ENCODE measurements around the gene CHD6.

Gene CHD6

DNA sequence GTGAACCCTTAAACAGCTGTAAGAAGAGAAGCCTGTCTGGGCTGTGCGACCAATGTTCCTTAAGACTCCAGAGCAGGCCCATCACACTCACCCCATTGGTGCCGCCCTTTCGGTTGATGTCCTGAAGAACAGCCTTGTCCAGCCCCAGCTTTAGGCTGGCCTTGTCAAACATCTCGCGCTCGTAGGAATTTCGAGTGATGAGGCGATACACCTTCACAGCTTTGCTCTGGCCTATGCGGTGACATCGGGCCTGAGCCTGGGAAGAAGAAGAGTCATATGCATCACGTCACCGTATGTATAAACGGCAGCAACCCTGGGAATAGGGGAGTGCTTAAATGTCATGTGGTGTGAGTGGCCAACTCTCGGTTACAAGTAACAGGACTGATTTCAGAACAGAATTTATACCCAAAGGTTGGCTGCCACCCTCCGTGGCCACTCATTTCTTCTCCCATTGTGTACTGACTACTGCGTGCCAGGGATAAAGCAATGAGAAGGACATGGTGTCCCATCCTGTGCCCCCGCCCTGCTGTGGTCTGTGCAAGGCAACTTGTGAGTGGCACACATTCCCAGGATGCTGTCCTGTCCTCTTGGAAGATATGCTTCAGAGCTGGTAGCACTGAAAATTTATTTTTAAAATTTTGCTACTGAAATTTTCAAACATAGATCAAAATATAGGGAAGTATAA lies 160.9 kb downstream of the CHD6 start:
- no peak for DNase-seq

GRCh38 chr20:41456351-41456750 lies 161.8 kb downstream of the CHD6 start:
- DNase-seq = no peak

GRCh38 chr20:41454250-41454649 lies 163.9 kb downstream of the CHD6 start:
- no peak for DNase-seq

DNA sequence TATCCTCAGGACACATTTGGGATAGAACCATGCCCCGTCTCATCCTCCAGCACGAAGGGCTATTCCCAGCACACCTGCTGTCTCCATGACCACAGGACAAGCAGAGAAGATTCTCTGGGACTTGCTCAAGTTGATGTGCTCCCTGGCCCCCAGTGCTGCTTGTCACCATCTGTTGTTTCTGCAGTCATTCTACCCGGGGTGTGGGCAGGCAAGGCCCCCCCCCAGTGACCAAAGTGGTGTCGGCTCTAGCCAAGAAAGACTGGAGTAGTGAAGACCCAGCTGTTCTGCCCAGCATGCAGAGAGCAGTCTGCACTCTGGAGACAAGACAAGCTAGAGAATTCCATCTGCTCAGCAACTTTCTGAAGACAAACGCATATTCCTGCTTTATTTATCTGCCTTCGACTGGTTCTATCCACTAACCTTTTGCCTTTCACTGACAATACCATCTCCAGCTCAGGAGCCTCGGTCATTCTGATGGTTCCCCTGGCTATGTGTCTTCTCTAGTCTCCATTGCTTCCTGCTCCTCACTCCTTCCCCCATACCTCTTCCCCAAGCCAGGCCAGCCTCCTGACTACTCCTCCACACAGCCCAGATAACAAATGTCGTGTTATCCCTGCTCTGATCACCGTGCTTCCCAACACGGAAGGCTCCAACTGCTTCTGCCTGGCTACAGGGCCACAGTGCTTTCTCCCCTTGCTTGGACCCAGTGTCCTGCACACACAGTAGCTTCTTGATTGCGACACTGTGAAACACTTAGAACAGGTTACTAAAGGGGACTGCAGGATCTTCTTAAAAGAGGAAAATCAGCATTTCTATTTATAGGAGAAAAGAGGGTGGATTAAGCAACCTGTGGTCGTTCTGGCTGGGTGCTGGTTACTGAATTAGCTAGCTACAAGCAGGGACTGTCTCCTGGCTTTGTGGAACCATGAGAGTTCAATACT lies 164.9 kb downstream of the CHD6 start:
- no peak for DNase-seq

DNA sequence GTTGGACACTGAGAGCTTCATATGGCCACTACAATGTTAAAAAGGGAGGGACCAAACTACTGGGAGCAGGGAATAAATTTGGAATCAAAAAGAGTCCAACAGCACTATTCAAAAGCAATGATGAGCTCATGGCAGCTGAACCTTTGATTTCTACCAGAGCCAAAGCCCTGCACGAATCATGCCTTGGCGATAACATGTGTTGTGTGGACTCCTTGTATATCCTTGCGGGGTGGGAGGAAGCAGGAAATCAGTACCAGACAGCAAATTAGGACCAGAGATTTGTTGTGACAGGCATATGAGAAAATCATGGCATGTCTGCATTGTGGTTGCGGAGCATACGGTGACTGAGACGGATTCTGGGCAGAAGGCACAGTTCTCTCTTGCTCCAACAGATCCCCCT lies 166.0 kb downstream of the CHD6 start:
- no peak for DNase-seq

DNA sequence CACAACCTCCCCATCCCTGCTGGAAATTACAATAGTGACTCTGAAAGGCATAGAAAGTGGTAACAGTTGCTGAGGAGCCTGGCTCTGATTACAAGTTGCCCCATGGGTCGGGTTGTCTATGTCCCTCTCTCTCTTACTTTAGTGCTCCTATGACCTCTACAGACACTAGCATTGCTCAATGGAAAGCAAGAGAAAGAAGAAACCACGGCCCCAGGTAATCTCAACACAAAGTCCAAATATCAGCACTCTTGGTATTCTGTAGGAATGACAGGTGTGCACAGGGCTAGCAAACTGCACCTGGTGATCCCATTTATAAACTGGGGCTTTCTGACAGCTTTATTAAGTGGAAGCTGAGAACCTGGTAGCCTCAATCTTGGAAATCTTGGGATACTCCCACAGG lies 171.2 kb downstream of the CHD6 start:
- no peak for DNase-seq

DNA sequence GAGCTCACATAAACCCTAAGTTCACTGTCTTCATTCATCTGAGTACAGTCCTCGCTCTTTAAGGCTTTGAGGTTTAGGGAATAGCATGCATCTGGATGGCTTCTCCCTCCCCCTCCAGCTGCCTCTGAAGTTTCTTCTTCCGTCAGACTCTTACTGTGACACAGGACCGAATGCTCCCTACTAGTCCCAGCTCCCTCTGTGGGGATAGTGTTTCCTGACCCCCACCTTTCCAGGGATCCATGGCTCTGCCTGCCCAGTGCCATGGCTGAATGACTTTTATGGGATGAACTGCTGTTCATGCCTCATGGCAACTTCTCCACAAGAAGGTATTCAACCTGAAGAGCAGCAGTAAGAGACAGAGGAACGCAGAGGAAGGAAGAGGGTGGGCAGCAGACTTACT lies 171.7 kb downstream of the CHD6 start:
- DNase-seq = no peak

DNA sequence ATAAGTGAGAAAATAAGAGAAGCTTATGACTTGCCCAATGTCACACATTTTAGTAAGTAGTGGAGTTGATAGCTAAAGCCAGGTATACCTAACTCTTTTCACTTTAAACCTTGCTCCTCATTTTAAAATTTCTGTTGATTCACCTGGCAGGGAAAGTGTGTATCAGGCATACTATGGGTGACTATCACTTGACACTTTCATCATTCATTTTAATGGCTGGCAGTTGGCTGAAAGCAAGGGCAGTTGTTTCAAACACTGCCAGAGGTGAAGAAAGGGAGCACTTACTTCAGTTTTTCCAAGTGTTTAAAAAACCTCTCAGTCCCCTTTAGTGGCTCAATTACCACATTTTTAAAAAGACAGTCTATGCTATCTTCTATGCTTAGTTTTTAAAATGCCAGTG lies 173.4 kb downstream of the CHD6 start:
- DNase-seq = no peak

- DNase-seq = no peak
These were observed 174.5 kb downstream of the CHD6 start for GRCh38 chr20:41443691-41444090.

DNA sequence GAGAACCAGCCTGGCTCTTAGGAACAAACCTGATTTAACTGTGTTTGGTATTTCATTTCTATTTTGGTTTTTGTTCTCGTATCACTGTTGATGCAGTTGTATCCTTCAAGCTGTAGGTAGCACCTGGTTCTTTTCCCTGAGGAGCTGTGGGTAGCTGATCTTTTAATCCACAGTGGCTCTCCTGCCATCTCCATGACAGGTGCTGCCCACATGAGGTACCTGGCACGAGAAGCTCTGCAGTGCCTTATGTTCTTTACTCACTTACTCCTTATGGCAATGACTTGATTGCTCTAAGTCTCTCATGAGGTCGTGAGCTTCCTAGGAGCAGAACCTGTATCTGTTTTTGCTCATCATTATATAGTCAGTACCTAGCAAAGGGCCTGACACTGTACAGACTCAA lies 177.3 kb downstream of the CHD6 start:
- DNase-seq = no peak

GRCh38 chr20:41437836-41438235 lies 180.3 kb downstream of the CHD6 start:
- DNase-seq = no peak

DNA sequence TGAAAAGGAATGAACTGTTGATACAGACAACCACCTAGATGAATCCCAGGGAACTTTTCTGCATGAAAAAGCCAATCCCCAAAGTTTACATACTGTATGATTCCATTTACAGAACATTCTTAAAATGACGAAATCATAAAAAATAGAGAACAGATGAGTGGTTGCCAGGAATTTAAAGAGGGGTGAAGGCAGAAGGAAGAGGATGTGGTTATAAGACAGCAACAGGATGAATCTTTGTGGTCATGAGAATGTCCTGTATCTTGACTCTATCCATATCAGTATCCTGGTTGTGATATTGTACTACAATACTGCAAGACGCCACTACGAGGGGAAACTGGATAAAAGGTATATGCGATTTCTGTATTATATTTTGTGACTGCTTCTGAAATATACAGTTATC lies 181.5 kb downstream of the CHD6 start:
- no peak for DNase-seq

- DNase-seq = no peak
These were observed 185.0 kb downstream of the CHD6 start for GRCh38 chr20:41433203-41433602.

DNA sequence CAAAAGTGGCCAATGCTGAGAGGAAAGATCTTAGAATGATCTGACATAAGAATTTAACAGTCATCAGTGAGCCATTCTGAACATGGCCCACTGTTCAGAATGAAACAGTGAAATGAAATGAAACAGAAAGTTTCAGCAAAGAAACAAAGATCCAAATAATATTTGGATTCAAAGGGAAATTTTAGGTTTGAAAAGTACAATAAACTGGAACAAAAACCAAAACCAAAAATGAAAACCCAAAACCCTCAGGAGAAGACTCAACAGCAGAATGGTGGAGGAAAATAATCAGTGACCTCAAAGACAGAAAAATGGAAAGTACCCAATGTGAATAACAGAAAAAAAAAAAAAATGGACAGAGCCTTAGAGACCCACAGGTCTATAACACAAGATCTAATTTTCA lies 185.4 kb downstream of the CHD6 start:
- DNase-seq = no peak

- peak; percentile 11 for DNase-seq
These were observed 189.9 kb downstream of the CHD6 start for GRCh38 chr20:41428285-41428684.

- DNase-seq = no peak
These were observed 190.3 kb downstream of the CHD6 start for GRCh38 chr20:41427833-41428232.

GRCh38 chr20:41426976-41427375 lies 191.2 kb downstream of the CHD6 start:
- DNase-seq = no peak

DNA sequence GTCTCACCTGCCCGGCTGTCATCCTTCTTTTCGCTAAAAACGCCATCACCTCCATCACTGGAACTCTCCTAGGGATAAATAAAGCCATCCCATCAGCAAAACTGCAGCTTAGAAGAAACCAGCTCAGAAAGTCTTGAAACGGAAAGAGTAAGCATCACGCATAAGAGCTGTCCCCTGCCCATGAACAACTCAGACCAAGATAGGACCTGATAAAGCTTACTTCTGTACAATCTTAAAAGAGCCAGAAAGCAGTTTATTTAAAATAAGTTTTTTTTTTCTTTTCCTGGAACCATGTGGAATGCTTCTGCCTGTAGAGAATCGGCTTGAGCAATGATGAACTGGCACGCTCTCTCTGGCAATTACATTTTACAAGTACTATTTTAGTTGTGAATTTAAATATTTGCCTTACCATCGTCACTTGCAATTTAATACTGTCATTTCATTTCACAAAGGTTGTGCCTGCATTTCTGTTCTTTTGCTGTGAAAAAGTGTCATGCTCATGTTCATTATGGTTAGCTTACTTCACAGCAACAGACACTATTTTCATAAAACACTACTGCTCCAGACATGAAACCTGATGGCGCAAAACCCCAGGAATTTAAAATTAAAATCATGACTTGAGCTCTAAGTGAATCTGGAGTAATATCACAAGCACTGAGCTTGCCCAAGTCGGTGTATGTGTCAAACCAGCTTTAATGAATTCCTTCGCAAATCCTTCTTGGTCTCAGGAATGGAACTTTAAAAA lies 191.9 kb downstream of the CHD6 start:
- DNase-seq = no peak

DNA sequence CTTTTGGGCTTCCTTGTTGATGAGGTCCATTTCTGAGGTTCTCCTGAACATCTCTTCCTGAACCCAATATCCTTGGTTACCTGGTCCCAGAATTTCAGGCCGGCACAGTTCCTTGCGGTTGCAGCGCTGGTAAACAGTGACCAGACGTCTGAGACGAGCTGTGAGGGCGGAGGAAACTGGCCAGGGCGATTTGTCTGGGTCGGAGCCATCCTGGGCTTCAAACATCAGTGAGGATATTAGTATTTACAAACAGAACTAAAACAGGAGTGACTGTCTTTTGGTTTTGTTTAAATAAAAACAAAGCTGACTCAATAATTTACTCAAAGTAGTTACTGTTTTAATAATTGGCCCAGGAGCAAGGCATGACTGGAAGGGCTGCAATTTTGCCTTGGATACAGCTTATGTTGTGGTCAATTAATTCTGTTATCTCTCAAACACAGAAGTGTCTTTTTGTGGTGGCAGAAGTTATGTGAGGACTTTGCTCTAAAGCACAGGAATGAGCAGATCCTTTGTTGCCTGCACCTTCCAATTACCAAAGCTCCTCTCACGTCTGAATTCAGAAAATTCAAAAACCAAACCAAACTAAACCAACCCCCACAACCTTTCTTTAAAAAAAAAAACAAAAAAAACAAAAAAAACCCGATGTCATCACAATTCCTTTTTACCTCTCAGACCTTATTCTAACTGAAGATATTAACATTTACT lies 192.8 kb downstream of the CHD6 start:
- DNase-seq = no peak

GRCh38 chr20:41424546-41424945 lies 193.6 kb downstream of the CHD6 start:
- no peak for DNase-seq

DNA sequence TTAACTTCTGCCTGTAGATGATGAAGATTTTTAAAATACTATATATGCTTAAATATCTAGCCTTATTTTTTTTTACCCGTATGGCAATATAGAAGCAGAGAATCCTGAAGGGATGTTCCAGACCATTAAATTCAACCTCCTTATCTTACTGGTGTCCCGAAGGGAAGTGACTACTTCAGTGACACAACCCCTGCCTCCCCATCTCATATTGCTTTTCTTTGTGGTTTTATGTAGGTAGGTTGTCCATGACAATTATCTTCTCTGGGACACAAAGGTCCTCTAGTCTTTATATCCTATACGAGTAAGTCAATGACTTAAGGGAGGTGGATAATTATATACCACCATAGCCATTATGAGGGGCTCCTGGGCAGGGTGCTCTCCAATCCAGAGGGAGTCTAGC lies 194.2 kb downstream of the CHD6 start:
- DNase-seq = no peak

- no peak for DNase-seq
These were observed 195.2 kb downstream of the CHD6 start for GRCh38 chr20:41422953-41423352.

DNA sequence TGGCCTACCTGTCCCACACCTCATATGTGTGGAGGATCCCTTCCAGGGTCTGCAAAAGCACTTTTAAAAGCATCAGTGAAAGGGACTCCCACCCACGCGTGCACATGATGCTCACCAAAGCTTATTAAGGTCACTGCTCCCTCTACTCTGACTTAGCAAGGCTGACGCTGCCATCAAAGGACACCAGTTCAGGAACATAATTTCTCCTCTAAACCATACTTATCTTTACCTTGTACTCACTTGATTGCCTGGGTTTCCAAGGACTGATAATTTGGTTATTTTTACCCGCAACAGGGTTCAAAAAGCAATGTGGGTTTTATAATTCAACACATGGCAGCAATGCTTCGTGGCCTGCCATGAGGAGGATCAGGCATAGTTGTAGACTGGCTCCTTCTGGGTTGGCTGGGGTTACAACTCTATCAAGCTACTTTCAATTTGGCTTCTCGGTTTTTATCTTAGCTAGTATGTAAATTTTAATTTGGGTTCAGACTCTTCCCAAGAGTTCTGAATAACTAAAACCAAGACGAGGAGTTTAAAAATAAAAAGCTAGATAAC lies 199.4 kb downstream of the CHD6 start:
- DNase-seq = no peak
